ENCODE measurements around the gene CLEC14A. TPM values are rescaled to one million over a fixed set of nuclear protein-coding genes. Genes with fewer than 3 reads are reported as not detected.

Gene CLEC14A
- polyA plus RNA-seq, 2 of the 4 experiments (the other 2 are of a cell fraction): not detected

- no peak overlapping the region for H3K27ac ChIP-seq
- no peak for DNase-seq (ENCODE audit: low read depth in 1 of 2, low spot score in 1 of 2)
- POLR2A ChIA-PET: no interaction called here
Measured at GRCh38 chr14:38290601-38291188, 34.8 kb upstream of the CLEC14A start.

GRCh38 chr14:38286452-38286851 lies 30.6 kb upstream of the CLEC14A start:
- ATAC-seq: no peak
- Histone ChIP-seq H3K27ac (no peak overlapping the region), H3K4me2 (no peak overlapping the region), H3K4me3 (no peak overlapping the region), H3K4me1 (no peaks in the 10 kb centered on the region), H3K9me3 (no peaks in the 10 kb centered on the region)
- FAIRE-seq: no peak
- TF ChIP-seq CBX2 (IDR thresholded peaks at IDR 0.05; ENCODE audit: borderline replicate concordance, low read depth) (no peak), RNF2 (IDR thresholded peaks at IDR 0.05; ENCODE audit: borderline replicate concordance, low read depth) (no peak), BCL3 (IDR thresholded peaks at IDR 0.05) (no peak), ELK1 (IDR thresholded peaks at IDR 0.05; ENCODE audit: low read depth, low read length) (no peak), EP300 (IDR thresholded peaks at IDR 0.05) (no peak), CEBPB (IDR thresholded peaks at IDR 0.05) (no peak), EHMT2 (IDR thresholded peaks at IDR 0.05; ENCODE audit: low read depth) (no peak), HOXB5 (CRISPR knock-in tag; IDR thresholded peaks at IDR 0.05) (no peak), CTCF (IDR thresholded peaks at IDR 0.05) (no peak), HOXA7 (CRISPR knock-in tag; IDR thresholded peaks at IDR 0.05) (no peak), NPAS2 (CRISPR knock-in tag; IDR thresholded peaks at IDR 0.05; ENCODE audit: borderline replicate concordance) (no peak), E2F6 (IDR thresholded peaks at IDR 0.05; ENCODE audit: borderline replicate concordance, low read depth) (no peak), PBX3 (IDR thresholded peaks at IDR 0.05) (no peak), HMGXB4 (CRISPR knock-in tag; IDR thresholded peaks at IDR 0.05; ENCODE audit: borderline replicate concordance) (no peak), FOSL2 (IDR thresholded peaks at IDR 0.05) (no peak), FOSL2 (CRISPR knock-in tag; IDR thresholded peaks at IDR 0.05) (no peak), KDM1A (IDR thresholded peaks at IDR 0.05; ENCODE audit: low read depth) (no peak)
- DNase-seq (ENCODE audit: low read depth in 1 of 2, low spot score in 1 of 2): no peak
- POLR2A ChIA-PET: no interaction called here
- CTCF ChIA-PET: no interaction called here

More at GRCh38 chr14:38290601-38291188, 34.8 kb upstream of the CLEC14A start:
- FAIRE-seq (no peak), ATAC-seq (no peak)
- H3K4me3 ChIP-seq: no peak overlapping the region
- no peak overlapping the region for H3K4me2 ChIP-seq
- 1% methylated on average over 5 of the region's 5 CpGs for WGBS (ENCODE audit: missing lambda C conversion rate)
- no peak for TF ChIP-seq NR3C1 (IDR thresholded peaks at IDR 0.05)
- no peak for TF ChIP-seq ZC3H11A (IDR thresholded peaks at IDR 0.05)
- TF ChIP-seq JUN (IDR thresholded peaks at IDR 0.05): no peak
- TF ChIP-seq SMC3 (IDR thresholded peaks at IDR 0.05): no peak
- TF ChIP-seq ZFP36 (IDR thresholded peaks at IDR 0.05; ENCODE audit: borderline replicate concordance, partially characterized antibody): no peak
- no peaks in the 10 kb centered on the region for H3K4me1 ChIP-seq
- CTCF ChIA-PET: no interaction called here
- no peaks in the 10 kb centered on the region for H3K9me3 ChIP-seq

All from A549 (cell line).